OCI-LY7 (cell line): ENCODE results near the gene SLC6A4.

Experiments
- EZH2phosphoT487 ChIP-seq: fragments of 200-600 bp; sonication (generic); IDR thresholded peaks from 2 replicates; pipeline ENCODE4 v1.6.1; 2018; ENCODE audit warnings: low read depth, borderline replicate concordance, mild to moderate bottlenecking, mixed run types, antibody characterized with exemption, low read length, moderate library complexity, mixed read lengths
- TF ChIP-seq, protein P1 (sequence below): fragments of 200-600 bp; sonication (generic); conservative IDR thresholded peaks from 2 replicates; pipeline ENCODE4 v1.5.1; 2014; ENCODE audit warnings: mild to moderate bottlenecking, antibody characterized with exemption, low read length, moderate library complexity, mixed read lengths

GRCh38 chr17:30238387-30239088 is 3.0 kb upstream of the SLC6A4 start:
- TF ChIP-seq, protein P1, sequence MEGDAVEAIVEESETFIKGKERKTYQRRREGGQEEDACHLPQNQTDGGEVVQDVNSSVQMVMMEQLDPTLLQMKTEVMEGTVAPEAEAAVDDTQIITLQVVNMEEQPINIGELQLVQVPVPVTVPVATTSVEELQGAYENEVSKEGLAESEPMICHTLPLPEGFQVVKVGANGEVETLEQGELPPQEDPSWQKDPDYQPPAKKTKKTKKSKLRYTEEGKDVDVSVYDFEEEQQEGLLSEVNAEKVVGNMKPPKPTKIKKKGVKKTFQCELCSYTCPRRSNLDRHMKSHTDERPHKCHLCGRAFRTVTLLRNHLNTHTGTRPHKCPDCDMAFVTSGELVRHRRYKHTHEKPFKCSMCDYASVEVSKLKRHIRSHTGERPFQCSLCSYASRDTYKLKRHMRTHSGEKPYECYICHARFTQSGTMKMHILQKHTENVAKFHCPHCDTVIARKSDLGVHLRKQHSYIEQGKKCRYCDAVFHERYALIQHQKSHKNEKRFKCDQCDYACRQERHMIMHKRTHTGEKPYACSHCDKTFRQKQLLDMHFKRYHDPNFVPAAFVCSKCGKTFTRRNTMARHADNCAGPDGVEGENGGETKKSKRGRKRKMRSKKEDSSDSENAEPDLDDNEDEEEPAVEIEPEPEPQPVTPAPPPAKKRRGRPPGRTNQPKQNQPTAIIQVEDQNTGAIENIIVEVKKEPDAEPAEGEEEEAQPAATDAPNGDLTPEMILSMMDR: no peak
- no peak for TF ChIP-seq EZH2phosphoT487
